ENCODE data around the gene SREBF1.

SREBF1 gene

GRCh38 chr17:17851103-17852002 lies 14.6 kb upstream of the SREBF1 start:
- ChIA-PET CTCF (interaction anchor here (1.0 to 1.1 kb wide), 2 partner anchors 9 to 10 kb away, joined by 3 to 5 read pairs; no protein-coding TSS in a partner anchor), POLR2A (interaction anchor here (1.1 to 14.1 kb wide), 2 partner anchors 14 to 69 kb away, joined by 3 to 196 read pairs; partner anchors contain the start of gene SREBF1)
- TF ChIP-seq HDGF (IDR thresholded peaks at IDR 0.05; ENCODE audit: borderline replicate concordance) (no peak), FOXM1 (IDR thresholded peaks at IDR 0.05; ENCODE audit: borderline replicate concordance) (no peak), ELF4 (IDR thresholded peaks at IDR 0.05) (no peak), PKNOX1 (IDR thresholded peaks at IDR 0.05) (no peak), LEF1 (IDR thresholded peaks at IDR 0.05; ENCODE audit: borderline replicate concordance) (no peak), NFRKB (IDR thresholded peaks at IDR 0.05) (no peak), SUZ12 (IDR thresholded peaks at IDR 0.05) (no peak), FOXA1 (IDR thresholded peaks at IDR 0.05) (no peak)
- DNase-seq (ENCODE audit: extremely low spot score), result no peak

- peak; percentile 70 for DNase-seq (ENCODE audit: extremely low spot score)
- ChIA-PET CTCF (interaction anchor here (3.1 kb wide), 1 partner anchor 10 kb away, joined by 8 read pairs; no protein-coding TSS in a partner anchor), POLR2A (interaction anchor here (1.0 to 14.1 kb wide), 5 partner anchors 12 to 71 kb away, joined by 3 to 196 read pairs (median 3); partner anchors contain the start of gene SREBF1)
- TF ChIP-seq BHLHE40 (IDR thresholded peaks at IDR 0.05; ENCODE audit: borderline replicate concordance), result no peak
These were observed 13.1 kb upstream of the SREBF1 start for GRCh38 chr17:17849845-17850373.

DNA sequence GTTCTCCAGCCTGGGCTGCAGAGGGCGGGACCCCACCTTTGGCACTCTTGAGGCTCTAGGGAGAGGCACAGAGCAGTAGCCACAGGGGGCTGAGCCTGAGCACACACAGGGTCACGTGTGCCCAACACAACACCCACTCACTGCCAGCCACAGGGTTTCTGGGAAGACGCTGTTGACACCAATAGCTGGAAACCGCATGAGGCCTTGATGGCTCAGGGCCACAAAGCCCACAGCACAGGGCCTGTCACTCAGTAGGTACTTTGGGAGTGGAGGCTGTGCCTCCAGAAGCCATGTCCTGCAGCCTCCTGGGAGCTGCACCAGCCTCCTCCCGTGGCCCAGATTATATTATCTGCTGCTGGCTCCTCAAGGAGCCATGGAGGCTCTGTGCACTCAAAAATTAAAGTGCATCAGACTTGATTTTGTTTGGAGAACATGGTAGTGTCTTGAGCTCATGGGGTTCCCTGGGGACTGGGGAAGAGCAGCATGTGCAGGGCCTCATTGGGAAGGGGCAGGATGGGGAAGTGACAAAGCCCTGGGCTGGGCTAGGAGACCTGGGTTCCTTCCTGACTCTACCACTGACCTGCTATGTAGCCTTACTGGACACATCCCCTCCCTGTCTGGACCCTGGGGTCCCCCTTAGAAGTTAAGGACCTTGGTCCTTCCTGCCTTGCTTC lies 12.5 kb upstream of the SREBF1 start:
- TF ChIP-seq CTBP1 (IDR thresholded peaks at IDR 0.05; ENCODE audit: borderline replicate concordance), result no peak
- TF ChIP-seq LEF1 (IDR thresholded peaks at IDR 0.05; ENCODE audit: borderline replicate concordance), result no peak
- TF ChIP-seq NFRKB (IDR thresholded peaks at IDR 0.05), result no peak
- no peak for TF ChIP-seq SUZ12 (IDR thresholded peaks at IDR 0.05)
- TF ChIP-seq FOXM1 (IDR thresholded peaks at IDR 0.05; ENCODE audit: borderline replicate concordance), result no peak
- TF ChIP-seq ZNF384 (IDR thresholded peaks at IDR 0.05), result no peak
- 0 out of 2 replicates have a peak, but pooled peaks have one; percentile 69 for TF ChIP-seq HDGF (IDR thresholded peaks at IDR 0.05; ENCODE audit: borderline replicate concordance)
- peak; percentile 38; the same call in 1 of the 2 replicates for TF ChIP-seq L3MBTL2 (conservative IDR thresholded peaks at IDR 0.05)
- no peak for TF ChIP-seq SP1 (IDR thresholded peaks at IDR 0.05)
- TF ChIP-seq FOXA1 (IDR thresholded peaks at IDR 0.05), result no peak
- TF ChIP-seq ELF4 (IDR thresholded peaks at IDR 0.05), result no peak
- peak; percentile 90 for TF ChIP-seq PKNOX1 (IDR thresholded peaks at IDR 0.05)
- POLR2A ChIA-PET, result interaction anchor here (1.0 to 14.1 kb wide), 4 partner anchors 12 to 35 kb away, joined by 3 to 196 read pairs (median 4); partner anchors contain the start of gene SREBF1
- CTCF ChIA-PET, result interaction anchor here (0.5 to 3.1 kb wide), 2 partner anchors 11 to 165 kb away, joined by 3 to 8 read pairs; no protein-coding TSS in a partner anchor
- peak; percentile 35 for DNase-seq (ENCODE audit: extremely low spot score)

- ChIA-PET CTCF (interaction anchor here (0.5 to 3.1 kb wide), 3 partner anchors 12 to 190 kb away, joined by 3 to 8 read pairs (median 3); partner anchors contain the start of genes ATPAF2 and GID4), POLR2A (interaction anchor here (1.6 to 14.1 kb wide), 3 partner anchors 11 to 30 kb away, joined by 3 to 196 read pairs (median 5); partner anchors contain the start of gene SREBF1)
- no peak for DNase-seq (ENCODE audit: extremely low spot score)
- TF ChIP-seq ELF4 (IDR thresholded peaks at IDR 0.05) (no peak), FOXM1 (IDR thresholded peaks at IDR 0.05; ENCODE audit: borderline replicate concordance) (no peak), SUZ12 (IDR thresholded peaks at IDR 0.05) (no peak), FOXK2 (IDR thresholded peaks at IDR 0.05) (no peak), L3MBTL2 (conservative IDR thresholded peaks at IDR 0.05) (no peak), ARNT (IDR thresholded peaks at IDR 0.05) (no peak), NFRKB (IDR thresholded peaks at IDR 0.05) (no peak)
These were observed 11.7 kb upstream of the SREBF1 start for GRCh38 chr17:17848311-17849082.

DNA sequence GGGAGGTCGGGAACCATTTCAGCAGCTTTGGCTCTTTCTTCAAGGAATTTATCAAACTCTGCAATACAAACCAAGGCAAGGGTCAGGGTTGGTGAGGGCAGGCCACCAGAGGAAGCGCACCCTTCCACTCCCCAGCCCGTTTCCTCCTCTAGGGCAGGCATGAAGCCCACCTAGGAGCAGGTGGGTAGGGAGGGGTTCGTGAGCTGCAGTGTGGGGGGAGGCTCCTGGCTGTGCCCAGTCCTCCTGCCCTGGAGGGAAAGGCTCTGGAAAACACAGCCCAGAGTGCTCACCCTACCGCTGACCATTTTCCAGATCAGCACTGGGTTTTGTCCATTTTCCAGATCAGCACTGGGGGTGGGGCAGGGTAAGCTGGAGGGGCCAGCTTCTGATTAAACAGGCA lies 10.9 kb upstream of the SREBF1 start:
- POLR2A ChIA-PET, result interaction anchor here (14.1 kb wide), 1 partner anchor 10 kb away, joined by 196 read pairs; the partner anchor contains the start of gene SREBF1
- TF ChIP-seq NFRKB (IDR thresholded peaks at IDR 0.05), result no peak
- TF ChIP-seq PKNOX1 (IDR thresholded peaks at IDR 0.05), result no peak
- TF ChIP-seq FOXM1 (IDR thresholded peaks at IDR 0.05; ENCODE audit: borderline replicate concordance), result no peak
- no peak for TF ChIP-seq TARDBP (IDR thresholded peaks at IDR 0.05)
- no peak for TF ChIP-seq ZNF384 (IDR thresholded peaks at IDR 0.05)
- no peak for TF ChIP-seq SUZ12 (IDR thresholded peaks at IDR 0.05)
- no peak for TF ChIP-seq L3MBTL2 (conservative IDR thresholded peaks at IDR 0.05)
- no peak for TF ChIP-seq BHLHE40 (IDR thresholded peaks at IDR 0.05; ENCODE audit: borderline replicate concordance)
- no peak for TF ChIP-seq FOXA1 (IDR thresholded peaks at IDR 0.05)
- TF ChIP-seq ARNT (IDR thresholded peaks at IDR 0.05), result no peak
- no peak for TF ChIP-seq HDGF (IDR thresholded peaks at IDR 0.05; ENCODE audit: borderline replicate concordance)
- TF ChIP-seq LEF1 (IDR thresholded peaks at IDR 0.05; ENCODE audit: borderline replicate concordance), result no peak
- TF ChIP-seq SP1 (IDR thresholded peaks at IDR 0.05), result no peak
- no peak for TF ChIP-seq ELF4 (IDR thresholded peaks at IDR 0.05)
- TF ChIP-seq FOXK2 (IDR thresholded peaks at IDR 0.05), result no peak
- no peak for TF ChIP-seq CTBP1 (IDR thresholded peaks at IDR 0.05; ENCODE audit: borderline replicate concordance)

More for the DNA sequence above, 10.9 kb upstream of the SREBF1 start:
- DNase-seq (ENCODE audit: extremely low spot score), result no peak
- CTCF ChIA-PET, result interaction anchor here (0.6 to 3.1 kb wide), 2 partner anchors 12 to 191 kb away, joined by 3 to 8 read pairs; partner anchors contain the start of genes ATPAF2 and GID4
